H1 (cell line): ENCODE data around the gene ARAP2. TPM values are rescaled to one million over a fixed set of nuclear protein-coding genes. Genes with fewer than 3 reads are reported as not detected.

Experiments used
- TAF1 ChIP-seq: IDR thresholded peaks from 2 replicates; pipeline ENCODE4 v1.6.1; 2011; ENCODE audit warnings: mild to moderate bottlenecking, low read depth, low read length
- polyA plus RNA-seq, 7 experiments: library from polyadenylated mRNA; depleted of rRNA in 3 of 7; stranded (reverse) in 5 of 7; unstranded in 2 of 7; fragments of >200 nt in 5 of 7; fragments of 200-250 nt in 2 of 7; gene quantifications; 1 replicate in 5 of 7; 2 replicates in 1 of 7; 4 replicates in 1 of 7; pipeline versions ENCODE4 v1.2.1 to v1.2.3, GENCODE V29; 2011 to 2013; ENCODE audit warnings: missing spikeins in 2 of 7, mixed read lengths in 2 of 7
- total RNA-seq: library from RNA; stranded (reverse); fragmentation: NEBNext Ultra II Directional; extraction: Animal tissue kit (Norgen Biotek cat#: 25700); gene quantifications from 2 replicates; pipeline ENCODE4 v1.2.1, GENCODE V29; 2021

ARAP2 gene
- total and polyA plus RNA-seq, 2 of the 8 experiments (the other 6 are each of a cell fraction or from before 2014, with no cell fraction given): 0.15 to 2.3 TPM

DNA sequence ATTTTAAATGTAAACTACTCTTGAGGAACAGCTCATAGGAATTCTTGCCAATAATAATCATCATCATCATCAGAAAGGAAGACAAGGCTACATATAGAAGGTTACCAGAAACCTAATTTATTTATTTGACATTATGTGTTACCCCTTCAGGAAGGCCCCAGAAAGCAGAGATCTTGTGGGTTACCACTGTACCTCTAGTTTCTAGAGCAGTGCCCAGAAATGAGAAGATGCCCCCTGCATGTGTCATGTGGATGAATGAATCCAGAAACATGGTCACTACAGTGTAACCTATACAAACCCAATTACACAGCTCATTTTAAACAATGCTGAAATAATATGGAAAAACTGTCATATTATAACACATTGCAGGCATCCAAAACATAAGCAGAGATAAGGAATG, 70.4 kb downstream of the ARAP2 start (continued):
- no peak for TF ChIP-seq TAF1
- TF ChIP-seq, all 59 proteins: peak for 0
